ENCODE results near the gene CYP4F12. TPM values are rescaled to one million over a fixed set of nuclear protein-coding genes. Genes with fewer than 3 reads are reported as not detected.

Gene CYP4F12
- total and polyA plus RNA-seq, 10 of the 15 experiments (the other 5 are each of a cell fraction or from before 2014, with no cell fraction given): 0.12 to 0.20 TPM; not detected in 8

DNA sequence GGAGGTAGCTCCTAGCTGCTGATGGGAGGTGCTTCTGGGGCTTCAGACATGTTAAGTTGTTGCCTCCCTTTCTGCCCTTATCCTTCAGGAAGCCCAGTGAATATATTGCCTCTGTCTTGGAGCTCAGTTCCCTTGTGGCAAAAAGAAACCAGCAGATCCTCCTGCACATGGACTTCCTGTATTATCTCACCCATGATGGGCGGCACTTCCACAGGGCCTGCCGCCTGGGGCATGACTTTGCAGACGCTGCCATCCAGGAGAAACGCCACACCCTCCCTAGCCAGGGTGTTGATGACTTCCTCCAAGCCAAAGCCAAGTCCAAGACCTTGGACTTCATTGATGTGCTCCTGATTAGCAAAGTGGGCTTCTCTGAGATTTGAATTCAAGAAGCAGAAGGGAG lies 6.0 kb upstream of the CYP4F12 start (continued):
- no peak for TF ChIP-seq PBX3 (IDR thresholded peaks at IDR 0.05; ENCODE audit: insufficient replicate concordance, low read depth, low read length)
- no peak for TF ChIP-seq SREBF2 (IDR thresholded peaks at IDR 0.05; ENCODE audit: low read length)
- TF ChIP-seq NFIC (IDR thresholded peaks at IDR 0.05; ENCODE audit: low read depth, low read length): no peak
- no peak for TF ChIP-seq NBN (IDR thresholded peaks at IDR 0.05)
- TF ChIP-seq NFXL1 (IDR thresholded peaks at IDR 0.05; ENCODE audit: borderline replicate concordance): no peak
- no peak for TF ChIP-seq ZNF217 (IDR thresholded peaks at IDR 0.05)
- no peak for TF ChIP-seq ZBED1 (IDR thresholded peaks at IDR 0.05; ENCODE audit: borderline replicate concordance)

DNA sequence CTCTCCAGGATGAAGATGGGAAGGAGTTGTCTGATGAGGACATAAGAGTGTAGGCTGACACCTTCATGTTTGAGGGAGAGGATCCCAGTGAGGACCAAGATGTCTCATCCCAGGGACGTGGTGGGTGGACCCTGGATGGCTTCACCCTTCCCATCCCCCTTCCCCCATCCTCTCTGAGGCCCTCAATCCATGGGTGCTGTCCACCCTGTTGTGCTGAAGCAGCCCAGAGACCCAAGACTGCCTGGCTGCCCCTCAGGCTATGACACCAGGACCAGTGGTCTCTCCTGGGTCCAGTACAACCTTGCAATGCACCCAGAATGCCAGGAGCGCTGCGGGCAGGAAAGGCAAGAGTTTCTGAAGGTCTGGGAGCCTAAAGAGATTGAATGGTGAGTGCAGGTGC lies 3.4 kb upstream of the CYP4F12 start:
- intact Hi-C loops (cut with micrococcal nuclease; ENCODE audit: unreplicated experiment): no loop called here
- ATAC-seq: no peak
- CTCF ChIA-PET: no interaction called here
- TF ChIP-seq CEBPZ (IDR thresholded peaks at IDR 0.05; ENCODE audit: low read depth, low read length) (no peak), IKZF2 (IDR thresholded peaks at IDR 0.05) (no peak), ZNF622 (IDR thresholded peaks at IDR 0.05) (no peak), CREM (IDR thresholded peaks at IDR 0.05; ENCODE audit: low read depth) (no peak), RFX5 (IDR thresholded peaks at IDR 0.05; ENCODE audit: low read depth, low read length) (no peak), EP300 (IDR thresholded peaks at IDR 0.05; ENCODE audit: borderline replicate concordance in 1 of 2, control insufficient read depth in 1 of 2, low read depth in 2 of 2, low read length in 2 of 2) (no peak), WRNIP1 (IDR thresholded peaks at IDR 0.05; ENCODE audit: borderline replicate concordance, low read depth, low read length) (no peak), NFYB (IDR thresholded peaks at IDR 0.05; ENCODE audit: insufficient read depth, low read depth, low read length) (no peak), STAT1 (conservative IDR thresholded peaks at IDR 0.05) (no peak), ZSCAN29 (IDR thresholded peaks at IDR 0.05) (no peak)
- TF ChIP-seq, protein P1, sequence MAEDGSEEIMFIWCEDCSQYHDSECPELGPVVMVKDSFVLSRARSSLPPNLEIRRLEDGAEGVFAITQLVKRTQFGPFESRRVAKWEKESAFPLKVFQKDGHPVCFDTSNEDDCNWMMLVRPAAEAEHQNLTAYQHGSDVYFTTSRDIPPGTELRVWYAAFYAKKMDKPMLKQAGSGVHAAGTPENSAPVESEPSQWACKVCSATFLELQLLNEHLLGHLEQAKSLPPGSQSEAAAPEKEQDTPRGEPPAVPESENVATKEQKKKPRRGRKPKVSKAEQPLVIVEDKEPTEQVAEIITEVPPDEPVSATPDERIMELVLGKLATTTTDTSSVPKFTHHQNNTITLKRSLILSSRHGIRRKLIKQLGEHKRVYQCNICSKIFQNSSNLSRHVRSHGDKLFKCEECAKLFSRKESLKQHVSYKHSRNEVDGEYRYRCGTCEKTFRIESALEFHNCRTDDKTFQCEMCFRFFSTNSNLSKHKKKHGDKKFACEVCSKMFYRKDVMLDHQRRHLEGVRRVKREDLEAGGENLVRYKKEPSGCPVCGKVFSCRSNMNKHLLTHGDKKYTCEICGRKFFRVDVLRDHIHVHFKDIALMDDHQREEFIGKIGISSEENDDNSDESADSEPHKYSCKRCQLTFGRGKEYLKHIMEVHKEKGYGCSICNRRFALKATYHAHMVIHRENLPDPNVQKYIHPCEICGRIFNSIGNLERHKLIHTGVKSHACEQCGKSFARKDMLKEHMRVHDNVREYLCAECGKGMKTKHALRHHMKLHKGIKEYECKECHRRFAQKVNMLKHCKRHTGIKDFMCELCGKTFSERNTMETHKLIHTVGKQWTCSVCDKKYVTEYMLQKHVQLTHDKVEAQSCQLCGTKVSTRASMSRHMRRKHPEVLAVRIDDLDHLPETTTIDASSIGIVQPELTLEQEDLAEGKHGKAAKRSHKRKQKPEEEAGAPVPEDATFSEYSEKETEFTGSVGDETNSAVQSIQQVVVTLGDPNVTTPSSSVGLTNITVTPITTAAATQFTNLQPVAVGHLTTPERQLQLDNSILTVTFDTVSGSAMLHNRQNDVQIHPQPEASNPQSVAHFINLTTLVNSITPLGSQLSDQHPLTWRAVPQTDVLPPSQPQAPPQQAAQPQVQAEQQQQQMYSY (CRISPR knock-in tag; IDR thresholded peaks at IDR 0.05): no peak

More for the DNA sequence above, 3.4 kb upstream of the CYP4F12 start:
- ChIA-PET SMC1A (ENCODE audit: uncharacterized antibody, unreplicated experiment) (no interaction called here), POLR2A (no interaction called here), RAD21 (ENCODE audit: unreplicated experiment) (no interaction called here)
- H3K27ac ChIP-seq (ENCODE audit: control insufficient read depth, insufficient read depth): no peak overlapping the region
- no peak overlapping the region for H2AFZ ChIP-seq (ENCODE audit: control insufficient read depth, low read depth, low read length)
- H3K36me3 ChIP-seq (ENCODE audit: control insufficient read depth in 2 of 2, insufficient read depth in 2 of 2, low read length in 1 of 2): no peaks in the 10 kb centered on the region
- H3K9ac ChIP-seq (ENCODE audit: control insufficient read depth, insufficient read depth, low read length): no peak overlapping the region
- DNase-seq (ENCODE audit: low read depth, low spot score) (no peak), FAIRE-seq (no peak)
- H3K4me3 ChIP-seq: no peak overlapping the region
- BruUV-seq (replicated peaks): no TSS peak
- no peaks in the 10 kb centered on the region for H3K9me3 ChIP-seq (replicated peaks; ENCODE audit: control insufficient read depth, insufficient read depth, low read length)
- no peaks in the 10 kb centered on the region for H3K27me3 ChIP-seq (replicated peaks in 1 of 2; ENCODE audit: control insufficient read depth in 2 of 2, insufficient read depth in 2 of 2, low read length in 1 of 2)
- WGBS (ENCODE audit: insufficient coverage, insufficient replicate concordance, low lambda C conversion rate, missing lambda C conversion rate): 7% methylated on average over 3 of the region's 3 CpGs
- no peaks in the 10 kb centered on the region for H3K79me2 ChIP-seq (ENCODE audit: control insufficient read depth, insufficient read depth, low read length)
- no peak overlapping the region for H3K4me2 ChIP-seq (ENCODE audit: control insufficient read depth, insufficient read depth)
- in situ Hi-C loops (cut with MboI): no loop called here
- H3K4me1 ChIP-seq (ENCODE audit: control insufficient read depth, insufficient read depth, low read length): no peaks in the 10 kb centered on the region
- H4K20me1 ChIP-seq (ENCODE audit: control insufficient read depth, insufficient read depth): no peaks in the 10 kb centered on the region

Data from GM12878 (cell line).